Amygdala (tissue), 56 donors: Measurements from ENCODE around the gene ZNG1F.
"Not testable (repeated sequence)": the region's sequence is repeated elsewhere in the genome, so short reads cannot be mapped to it uniquely, and the experiment has no call there.

Experiments
- DNase-seq, 56 donors: peaks; one replicate each; lab custom pipeline; 2025; lab: John Stamatoyannopoulos, UW

ZNG1F gene

DNA sequence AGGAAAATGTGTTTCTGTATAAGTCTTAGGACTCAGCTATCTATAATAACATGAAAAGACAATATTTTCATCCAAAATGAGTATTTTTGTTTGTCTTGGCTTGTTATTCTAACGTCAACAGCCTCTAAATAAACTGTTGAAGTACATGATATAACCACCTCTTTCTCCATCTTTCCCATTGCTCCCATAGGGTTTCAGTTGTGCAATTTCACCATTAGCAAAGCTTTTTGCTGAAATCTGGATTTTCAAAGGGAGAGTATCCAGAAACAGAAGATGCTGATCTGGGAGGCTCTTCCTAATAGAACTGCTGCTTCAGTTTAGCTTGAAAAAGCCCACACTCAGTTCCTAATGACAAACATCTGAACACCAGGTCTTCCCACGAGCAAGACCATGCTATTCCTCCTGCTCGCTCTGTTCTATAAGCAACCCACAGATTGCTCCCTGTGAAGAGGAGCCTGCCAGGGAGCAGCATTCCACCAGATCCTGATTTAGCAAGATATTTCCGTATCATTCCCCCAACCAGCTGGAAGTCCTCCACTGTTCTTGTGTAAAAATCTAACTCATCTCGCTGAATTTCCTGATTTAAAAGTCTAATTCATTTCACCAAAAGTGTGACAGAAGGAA, 101.8 kb downstream of the ZNG1F start:
- not testable (repeated sequence) for DNase-seq

GRCh38 chr9:41086685-41087084, 102.4 kb downstream of the ZNG1F start:
- DNase-seq, result not testable (repeated sequence)

DNA sequence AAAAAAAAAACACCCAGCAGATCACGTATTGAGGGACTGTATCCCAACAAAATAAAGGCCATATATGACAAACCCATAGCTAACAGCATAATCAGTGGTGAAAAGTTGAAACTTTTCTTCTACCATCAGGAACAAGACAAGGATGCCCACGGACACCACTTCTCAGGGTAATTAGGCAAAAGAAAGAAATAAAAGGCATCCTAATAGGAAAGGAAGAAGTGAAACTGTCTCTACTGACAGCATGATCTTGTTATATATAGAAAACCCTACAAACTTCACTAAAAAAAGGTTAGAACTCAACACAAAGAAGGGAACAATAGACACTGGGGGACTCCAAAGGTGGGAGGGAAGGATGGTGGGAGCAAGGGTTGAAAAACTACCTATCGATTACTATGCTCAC, 102.9 kb downstream of the ZNG1F start:
- DNase-seq, result not testable (repeated sequence)

DNA sequence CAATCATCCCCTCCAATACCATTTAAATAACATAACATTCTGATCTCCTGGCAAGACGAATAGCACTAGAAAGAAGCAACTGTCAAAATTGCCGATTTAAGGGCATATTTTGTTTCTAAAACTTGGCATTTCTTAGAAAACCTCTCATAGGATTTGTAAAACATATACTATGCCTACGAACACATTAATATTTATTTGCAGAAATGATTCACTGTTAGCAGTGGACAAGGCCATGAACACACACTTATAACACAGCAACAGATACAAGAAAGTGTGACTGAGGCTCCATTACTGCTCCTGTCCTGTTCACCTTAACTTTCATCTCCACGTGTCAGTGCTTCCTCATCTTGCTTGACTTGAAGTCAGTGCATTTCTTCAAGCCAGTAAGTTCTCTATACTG, 106.8 kb downstream of the ZNG1F start:
- DNase-seq, result not testable (repeated sequence)
